NT2/D1 (cell line): Measurements from ENCODE around the gene C22orf42.
"Not testable (repeated sequence)": the region's sequence is repeated elsewhere in the genome, so short reads cannot be mapped to it uniquely, and the experiment has no call there.

Experiments used
- DNase-seq: peaks from one replicate; pipeline ENCODE4 v3.0.0-alpha.2; 2011; ENCODE audit warnings: low read depth, low spot score
- H3K27me3 ChIP-seq: 2 replicates; pipeline ENCODE4 v1.6.0; 2011; ENCODE audit warnings: mild to moderate bottlenecking; ENCODE audit not compliant: insufficient read length, insufficient read depth
- H3K36me3 ChIP-seq: 2 replicates; pipeline ENCODE4 v1.6.1; 2011; ENCODE audit warnings: mild to moderate bottlenecking, low read length, mixed read lengths; ENCODE audit not compliant: insufficient read depth, insufficient read length
- H3K4me1 ChIP-seq: 2 replicates; pipeline ENCODE4 v1.5.1; 2011; ENCODE audit not compliant: insufficient read depth, insufficient read length
- H3K4me3 ChIP-seq: 2 replicates; pipeline ENCODE4 v1.5.1; 2011; ENCODE audit warnings: low read depth; ENCODE audit not compliant: insufficient read length
- H3K9ac ChIP-seq: 2 replicates; pipeline ENCODE4 v1.6.0; 2011; ENCODE audit warnings: low read depth; ENCODE audit not compliant: insufficient read length
- H3K9me3 ChIP-seq: 2 replicates; pipeline ENCODE4 v1.5.1; 2011; ENCODE audit warnings: mild to moderate bottlenecking, low read length; ENCODE audit not compliant: insufficient read depth
- SUZ12 ChIP-seq: IDR thresholded peaks from 2 replicates; pipeline ENCODE4 v1.6.1; 2011; ENCODE audit not compliant: insufficient read length, insufficient read depth; ENCODE audit errors: extremely low read depth
- YY1 ChIP-seq: IDR thresholded peaks from 2 replicates; pipeline ENCODE4 v1.6.1; 2011; ENCODE audit not compliant: insufficient read length, insufficient read depth
- ZNF274 ChIP-seq: IDR thresholded peaks from 2 replicates; pipeline ENCODE4 v1.6.1; 2011; ENCODE audit warnings: mild to moderate bottlenecking, low read depth, low read length

Gene C22orf42

DNA sequence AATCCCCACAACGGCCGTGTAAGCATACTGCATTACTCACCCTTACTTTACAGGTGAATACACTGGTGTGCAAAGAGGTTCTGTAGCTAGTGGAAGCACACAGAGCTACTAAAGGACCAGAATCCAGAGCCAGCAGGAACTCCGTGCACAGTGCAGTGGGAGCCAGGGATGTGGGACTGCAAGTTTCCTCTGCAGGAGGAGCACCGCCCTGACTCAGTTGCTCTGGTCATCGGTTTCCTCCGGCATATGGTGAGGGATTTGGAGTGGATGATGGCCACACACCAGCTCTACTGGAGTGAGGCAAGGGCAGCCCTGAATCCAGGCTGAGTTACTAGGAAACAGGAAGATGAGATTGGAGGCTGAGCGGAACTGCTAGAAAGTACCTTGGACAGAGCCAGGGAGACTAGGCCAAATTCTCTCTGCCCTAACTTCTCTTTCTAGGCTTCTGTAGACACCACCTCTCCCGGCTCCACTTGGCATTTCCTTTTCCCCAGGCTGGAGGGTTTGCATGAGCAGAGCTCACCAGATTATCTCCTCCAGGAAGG lies 18.2 kb upstream of the C22orf42 start:
- no peak for TF ChIP-seq ZNF274
- TF ChIP-seq SUZ12, result no peak
- TF ChIP-seq YY1, result no peak
- Histone ChIP-seq H3K4me3 (no peak overlapping the region), H3K4me1 (peaks cover 2% of the 10 kb centered on the region), H3K36me3 (no peaks in the 10 kb centered on the region), H3K9ac (no peak overlapping the region), H3K27me3 (peaks cover 44% of the 10 kb centered on the region), H3K9me3 (no peaks in the 10 kb centered on the region)
- no peak for DNase-seq

- no peaks in the 10 kb centered on the region for H3K9me3 ChIP-seq
- peak overlapping the region; percentile 39 for H3K4me3 ChIP-seq
- peak; percentile 18 for DNase-seq
- H3K36me3 ChIP-seq, result no peaks in the 10 kb centered on the region
- TF ChIP-seq YY1, result no peak
- TF ChIP-seq SUZ12, result no peak
- TF ChIP-seq ZNF274, result no peak
- peak overlapping the region; percentile 16 for H3K9ac ChIP-seq
- H3K4me1 ChIP-seq, result peaks cover 2% of the 10 kb centered on the region
- H3K27me3 ChIP-seq, result peaks cover 44% of the 10 kb centered on the region
Observed at GRCh38 chr22:32175683-32176644, 16.9 kb upstream of the C22orf42 start.

DNA sequence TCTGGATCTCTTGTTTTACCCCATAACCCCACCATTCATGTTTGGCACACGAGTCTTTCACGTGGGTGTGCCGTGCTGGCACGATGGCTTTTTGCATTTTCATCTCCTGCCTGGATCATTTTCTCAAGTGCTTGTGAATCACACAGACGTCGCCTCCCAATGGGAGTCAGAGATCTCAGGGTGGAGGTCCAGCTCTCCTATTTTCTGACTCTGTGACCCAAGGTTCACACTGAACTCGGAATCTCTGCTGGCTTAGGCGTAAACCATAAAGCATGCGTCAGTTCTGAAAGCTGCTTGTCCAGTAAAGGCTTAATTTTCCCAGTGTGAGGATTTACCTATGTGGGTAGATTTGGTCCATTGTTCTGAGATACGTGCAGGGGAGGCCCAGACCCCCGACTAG lies 16.0 kb upstream of the C22orf42 start:
- TF ChIP-seq ZNF274 (no peak), SUZ12 (no peak), YY1 (no peak)
- no peak for DNase-seq
- Histone ChIP-seq H3K4me1 (peaks cover 2% of the 10 kb centered on the region), H3K36me3 (no peaks in the 10 kb centered on the region), H3K27me3 (peaks cover 44% of the 10 kb centered on the region), H3K4me3 (no peak overlapping the region), H3K9ac (no peak overlapping the region), H3K9me3 (no peaks in the 10 kb centered on the region)

DNA sequence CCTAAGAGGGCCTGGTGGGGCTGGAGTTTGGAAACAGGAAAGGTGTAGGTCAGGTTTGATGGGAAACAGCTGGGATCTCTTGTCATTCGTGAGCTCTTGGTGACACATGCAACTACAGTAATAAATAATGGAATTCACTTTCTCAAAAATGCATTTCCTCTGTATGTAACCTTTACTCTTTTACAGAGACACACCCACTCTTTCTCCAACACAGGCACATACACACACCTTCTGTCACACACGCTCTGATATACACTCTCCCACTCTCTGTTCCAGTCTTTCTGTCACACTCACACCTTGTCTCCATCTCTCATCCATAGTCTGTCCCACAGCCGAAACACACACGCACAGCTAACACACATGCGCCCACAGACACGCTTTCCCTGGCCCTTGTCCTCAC lies 6.6 kb upstream of the C22orf42 start:
- no peaks in the 10 kb centered on the region for H3K4me1 ChIP-seq
- DNase-seq, result no peak
- no peak overlapping the region for H3K9ac ChIP-seq
- no peaks in the 10 kb centered on the region for H3K9me3 ChIP-seq
- H3K27me3 ChIP-seq, result no peaks in the 10 kb centered on the region
- H3K4me3 ChIP-seq, result no peak overlapping the region
- TF ChIP-seq SUZ12 (no peak), ZNF274 (no peak), YY1 (no peak)
- no peaks in the 10 kb centered on the region for H3K36me3 ChIP-seq

DNA sequence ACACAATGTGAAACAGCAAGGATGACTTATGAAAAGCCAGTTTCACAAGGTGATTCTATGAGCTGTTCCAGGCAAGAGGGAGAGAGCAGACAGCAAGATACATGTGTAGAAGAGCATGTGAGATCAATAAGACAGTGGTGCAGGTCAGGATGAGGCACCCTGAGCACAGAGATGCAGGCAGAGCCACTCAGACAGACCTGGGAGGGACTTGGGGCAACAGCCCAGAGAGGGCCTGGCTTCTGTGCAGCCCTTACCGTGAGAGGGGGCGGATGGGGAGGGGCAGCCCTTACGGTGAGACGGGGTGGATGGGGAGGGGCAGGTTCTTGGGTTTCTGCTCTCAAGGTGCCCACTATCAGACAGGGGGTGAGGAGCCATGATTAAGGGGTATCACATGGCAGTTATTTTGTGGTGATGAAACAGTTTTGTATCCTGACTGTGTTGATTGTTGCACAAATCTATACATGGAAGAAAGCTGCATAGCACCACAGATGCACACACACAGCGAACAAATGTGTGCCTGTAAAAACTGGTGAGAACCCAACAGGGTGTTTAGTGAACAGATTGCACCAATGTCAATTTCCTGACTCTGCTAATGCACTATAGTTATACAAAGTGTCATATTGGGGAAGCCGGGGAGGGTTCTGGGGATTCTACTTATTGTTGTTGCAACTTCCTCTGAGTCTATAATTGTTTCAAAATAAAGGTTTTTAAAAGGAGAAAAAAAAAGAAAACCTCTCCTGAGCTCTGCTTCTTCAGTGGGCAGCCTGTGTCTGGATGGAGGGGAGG lies 5.2 kb upstream of the C22orf42 start:
- Histone ChIP-seq H3K27me3 (no peaks in the 10 kb centered on the region), H3K9ac (no peak overlapping the region), H3K36me3 (no peaks in the 10 kb centered on the region), H3K4me1 (no peaks in the 10 kb centered on the region), H3K9me3 (no peaks in the 10 kb centered on the region), H3K4me3 (no peak overlapping the region)
- TF ChIP-seq ZNF274, result no peak
- TF ChIP-seq SUZ12, result no peak
- no peak for TF ChIP-seq YY1
- DNase-seq, result no peak

DNA sequence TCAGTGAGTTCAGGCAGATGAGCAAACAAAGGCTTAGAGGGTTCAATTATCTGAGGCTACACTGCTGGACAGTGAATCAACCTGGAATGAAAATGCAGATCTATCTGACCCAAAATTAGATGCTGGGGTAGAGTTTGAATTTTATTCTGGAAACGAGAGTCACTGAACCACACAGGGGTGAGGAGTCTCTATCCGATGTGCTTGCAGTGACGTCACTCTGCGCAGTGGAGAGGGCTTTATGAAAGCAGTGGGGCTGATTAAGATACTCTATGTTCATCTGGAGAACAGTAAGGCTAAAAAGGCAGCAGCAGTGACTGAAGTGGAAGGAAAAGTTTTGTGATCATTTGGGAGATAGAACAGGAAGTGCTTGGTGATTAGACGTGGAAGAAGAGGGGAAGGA lies 1.3 kb upstream of the C22orf42 start:
- H3K4me3 ChIP-seq, H3K9me3 ChIP-seq, H3K4me1 ChIP-seq, H3K27me3 ChIP-seq, H3K9ac ChIP-seq, H3K36me3 ChIP-seq, DNase-seq: not testable (repeated sequence)

DNA sequence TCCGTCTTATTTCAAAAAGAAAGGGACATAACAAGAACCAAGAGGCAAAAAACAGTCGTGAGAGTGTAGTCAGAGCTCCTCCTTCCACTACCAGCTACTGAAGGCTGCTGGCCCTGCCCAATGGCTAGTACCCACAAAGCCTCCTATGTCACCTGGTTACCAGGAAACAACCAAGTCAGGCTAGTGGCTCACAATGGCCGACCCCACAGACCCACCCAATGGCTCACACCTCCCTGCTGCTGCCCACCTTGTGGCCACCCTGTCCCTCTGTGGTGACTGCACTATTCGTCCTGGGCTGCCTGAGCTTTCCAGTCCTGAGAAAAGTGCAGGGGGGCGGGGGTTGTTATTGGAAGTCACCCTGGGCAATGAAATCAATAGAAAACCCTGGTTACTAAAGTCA lies 1.5 kb downstream of the C22orf42 start:
- H3K9ac ChIP-seq, DNase-seq, H3K36me3 ChIP-seq, H3K27me3 ChIP-seq, H3K9me3 ChIP-seq, H3K4me1 ChIP-seq, H3K4me3 ChIP-seq: not testable (repeated sequence)

DNA sequence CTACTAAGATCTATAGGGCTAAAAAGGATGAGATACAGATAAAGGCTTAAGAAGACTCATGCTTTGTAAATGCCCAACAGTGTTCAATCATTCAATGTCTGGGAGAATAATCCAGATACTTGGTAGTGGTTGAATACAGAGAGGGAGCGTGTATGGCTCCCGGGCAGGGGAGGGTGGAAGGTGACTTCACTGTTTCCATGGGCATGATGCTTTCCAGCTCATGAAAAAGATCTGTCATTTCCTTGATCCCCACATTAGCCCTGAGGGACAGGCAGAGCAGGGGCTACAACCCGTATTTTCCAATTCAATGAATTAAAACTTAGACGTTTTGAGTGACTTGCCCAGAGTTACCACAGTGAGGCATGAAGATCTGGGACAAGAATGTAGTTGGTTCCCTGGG lies 4.4 kb downstream of the C22orf42 start:
- not testable (repeated sequence) for H3K27me3 ChIP-seq, DNase-seq, H3K36me3 ChIP-seq, H3K4me3 ChIP-seq, H3K4me1 ChIP-seq, H3K9me3 ChIP-seq, H3K9ac ChIP-seq

GRCh38 chr22:32151641-32152040 lies 7.5 kb downstream of the C22orf42 start:
- H3K27me3 ChIP-seq, DNase-seq: not testable (repeated sequence)

GRCh38 chr22:32150647-32151046 lies 8.5 kb downstream of the C22orf42 start:
- not testable (repeated sequence) for H3K36me3 ChIP-seq, H3K27me3 ChIP-seq, H3K4me1 ChIP-seq, H3K4me3 ChIP-seq, DNase-seq, H3K9ac ChIP-seq, H3K9me3 ChIP-seq

More at GRCh38 chr22:32151641-32152040, 7.5 kb downstream of the C22orf42 start:
- H3K36me3 ChIP-seq, H3K4me1 ChIP-seq, H3K9me3 ChIP-seq, H3K4me3 ChIP-seq, H3K9ac ChIP-seq: not testable (repeated sequence)
